Osteoblast (primary cell): Measurements from ENCODE around the gene PDE4DIP. TPM values are rescaled to one million over a fixed set of nuclear protein-coding genes. Genes with fewer than 3 reads are reported as not detected.
"Not testable (repeated sequence)": the region's sequence is repeated elsewhere in the genome, so short reads cannot be mapped to it uniquely, and the experiment has no call there.

Source experiments
- DNase-seq: peaks from one replicate; pipeline ENCODE4 v3.0.0; 2011; ENCODE audit warnings: low spot score, mixed read lengths; ENCODE audit not compliant: insufficient read length; ENCODE audit errors: missing footprints
- H2AFZ ChIP-seq: 2 replicates; pipeline ENCODE4 v1.6.0; 2011; ENCODE audit warnings: mild to moderate bottlenecking, low read length
- H3K27ac ChIP-seq: 2 replicates; pipeline ENCODE4 v1.5.1; 2011; ENCODE audit warnings: mild to moderate bottlenecking, low read depth, low read length, moderate library complexity
- H3K27me3 ChIP-seq: 2 replicates; pipeline ENCODE4 v1.6.0; 2012; ENCODE audit warnings: mild to moderate bottlenecking, control low read depth, inconsistent platforms, low read length, moderate library complexity; ENCODE audit not compliant: insufficient read depth
- H3K36me3 ChIP-seq: 2 replicates; pipeline ENCODE4 v1.5.1; 2011; ENCODE audit warnings: mild to moderate bottlenecking, low read length, control low read depth, moderate library complexity; ENCODE audit not compliant: insufficient read depth
- H3K4me1 ChIP-seq: 2 replicates; pipeline ENCODE4 v1.5.1; 2011; ENCODE audit warnings: mild to moderate bottlenecking, low read length, control low read depth, moderate library complexity; ENCODE audit not compliant: insufficient read depth
- H3K4me2 ChIP-seq: 2 replicates; pipeline ENCODE4 v1.6.0; 2011; ENCODE audit warnings: mild to moderate bottlenecking, low read length; ENCODE audit not compliant: insufficient read depth
- H3K4me3 ChIP-seq: fragments of 200-600 bp; sonication (generic); 3 replicates; pipeline ENCODE4 v1.5.1; 2012; ENCODE audit warnings: mild to moderate bottlenecking, low read length, inconsistent platforms; ENCODE audit not compliant: insufficient read depth
- H3K79me2 ChIP-seq: 2 replicates; pipeline ENCODE4 v1.6.0; 2012; ENCODE audit warnings: mild to moderate bottlenecking, low read length, control low read depth, inconsistent platforms; ENCODE audit not compliant: insufficient read depth
- H3K9me3 ChIP-seq: 2 replicates; pipeline ENCODE4 v1.5.1; 2011; ENCODE audit warnings: low read depth, low read length, control low read depth
- H4K20me1 ChIP-seq: 2 replicates; pipeline ENCODE4 v1.6.0; 2012; ENCODE audit warnings: mild to moderate bottlenecking, low read length, control low read depth; ENCODE audit not compliant: insufficient read depth
- total RNA-seq: library from RNA; depleted of rRNA; stranded (reverse); fragments of >200 nt; gene quantifications from 2 replicates; pipeline ENCODE4 v1.2.3, GENCODE V29; 2012

The PDE4DIP gene
- total RNA-seq, 1 donor = 203 TPM

GRCh38 chr1:148901150-148901952 is 57.1 kb downstream of the PDE4DIP start:
- H2AFZ ChIP-seq, H4K20me1 ChIP-seq, DNase-seq, H3K4me1 ChIP-seq, H3K27me3 ChIP-seq, H3K4me2 ChIP-seq, H3K4me3 ChIP-seq, H3K9me3 ChIP-seq, H3K27ac ChIP-seq, H3K79me2 ChIP-seq, H3K36me3 ChIP-seq: not testable (repeated sequence)

GRCh38 chr1:148901953-148902341 is 57.7 kb downstream of the PDE4DIP start:
- H3K4me1 ChIP-seq, H3K27ac ChIP-seq, H4K20me1 ChIP-seq, H3K4me2 ChIP-seq, H3K9me3 ChIP-seq, DNase-seq, H3K79me2 ChIP-seq, H3K27me3 ChIP-seq, H3K36me3 ChIP-seq, H3K4me3 ChIP-seq, H2AFZ ChIP-seq: not testable (repeated sequence)

GRCh38 chr1:148909219-148909826 is 65.1 kb downstream of the PDE4DIP start:
- H4K20me1 ChIP-seq, H3K4me3 ChIP-seq, H3K27ac ChIP-seq, H3K79me2 ChIP-seq, H3K4me2 ChIP-seq, H2AFZ ChIP-seq, H3K4me1 ChIP-seq, DNase-seq, H3K36me3 ChIP-seq, H3K27me3 ChIP-seq, H3K9me3 ChIP-seq: not testable (repeated sequence)

GRCh38 chr1:148911303-148911928 is 67.2 kb downstream of the PDE4DIP start:
- H3K9me3 ChIP-seq, H3K4me2 ChIP-seq, H4K20me1 ChIP-seq, DNase-seq, H3K4me3 ChIP-seq, H3K4me1 ChIP-seq, H3K27me3 ChIP-seq, H2AFZ ChIP-seq, H3K27ac ChIP-seq, H3K36me3 ChIP-seq, H3K79me2 ChIP-seq: not testable (repeated sequence)

- H3K4me3 ChIP-seq, H3K4me2 ChIP-seq, H3K36me3 ChIP-seq, H3K9me3 ChIP-seq, H3K27ac ChIP-seq, DNase-seq, H3K27me3 ChIP-seq, H3K79me2 ChIP-seq, H2AFZ ChIP-seq, H4K20me1 ChIP-seq, H3K4me1 ChIP-seq: not testable (repeated sequence)
Observed at GRCh38 chr1:148916222-148916621, 72.0 kb downstream of the PDE4DIP start.

GRCh38 chr1:148916695-148917348 is 72.6 kb downstream of the PDE4DIP start:
- not testable (repeated sequence) for H2AFZ ChIP-seq, H3K27ac ChIP-seq

GRCh38 chr1:148918836-148919447 is 74.7 kb downstream of the PDE4DIP start:
- H4K20me1 ChIP-seq = not testable (repeated sequence)

More at GRCh38 chr1:148916695-148917348, 72.6 kb downstream of the PDE4DIP start:
- H4K20me1 ChIP-seq, H3K4me2 ChIP-seq, H3K79me2 ChIP-seq, H3K4me1 ChIP-seq, H3K4me3 ChIP-seq, H3K27me3 ChIP-seq, H3K9me3 ChIP-seq, DNase-seq, H3K36me3 ChIP-seq: not testable (repeated sequence)

GRCh38 chr1:148921047-148921446 is 76.8 kb downstream of the PDE4DIP start:
- H2AFZ ChIP-seq, H3K4me3 ChIP-seq, H3K79me2 ChIP-seq, H4K20me1 ChIP-seq, H3K9me3 ChIP-seq, H3K27ac ChIP-seq, H3K4me2 ChIP-seq, H3K36me3 ChIP-seq, DNase-seq, H3K4me1 ChIP-seq, H3K27me3 ChIP-seq: not testable (repeated sequence)

More at GRCh38 chr1:148918836-148919447, 74.7 kb downstream of the PDE4DIP start:
- H3K4me2 ChIP-seq, H3K27ac ChIP-seq, H3K4me1 ChIP-seq, H3K27me3 ChIP-seq, H3K36me3 ChIP-seq, H2AFZ ChIP-seq, DNase-seq, H3K4me3 ChIP-seq, H3K79me2 ChIP-seq, H3K9me3 ChIP-seq: not testable (repeated sequence)
